22Rv1 (cell line): ENCODE data around the gene MLLT3.
"Not testable (repeated sequence)": the region's sequence is repeated elsewhere in the genome, so short reads cannot be mapped to it uniquely, and the experiment has no call there.

ENCODE experiments used
- H3K27ac ChIP-seq: fragments of 450-650 bp; 2 replicates; pipeline ENCODE4 v1.5.1; 2017
- CTCF ChIP-seq: fragments of 450-650 bp; IDR thresholded peaks from 2 replicates; pipeline ENCODE4 v1.5.1; 2017; ENCODE audit warnings: mild to moderate bottlenecking
- ZFX ChIP-seq: fragments of 450-650 bp; IDR thresholded peaks from 2 replicates; pipeline ENCODE4 v1.6.1; 2017; ENCODE audit warnings: antibody characterized with exemption, borderline replicate concordance

Gene MLLT3

GRCh38 chr9:20594608-20595007, 27.7 kb downstream of the MLLT3 start:
- TF ChIP-seq ZFX (no peak), CTCF (no peak)
- no peak overlapping the region for H3K27ac ChIP-seq

GRCh38 chr9:20593537-20593936, 28.8 kb downstream of the MLLT3 start:
- TF ChIP-seq CTCF = no peak
- no peak for TF ChIP-seq ZFX

GRCh38 chr9:20593105-20593504, 29.2 kb downstream of the MLLT3 start:
- H3K27ac ChIP-seq = no peak overlapping the region
- TF ChIP-seq ZFX (no peak), CTCF (no peak)

More at GRCh38 chr9:20593537-20593936, 28.8 kb downstream of the MLLT3 start:
- H3K27ac ChIP-seq = no peak overlapping the region

- no peak overlapping the region for H3K27ac ChIP-seq
- TF ChIP-seq ZFX (no peak), CTCF (no peak)
Measured at GRCh38 chr9:20592673-20593072, 29.6 kb downstream of the MLLT3 start.

- TF ChIP-seq CTCF (no peak), ZFX (no peak)
- no peak overlapping the region for H3K27ac ChIP-seq
Measured at GRCh38 chr9:20591223-20591622, 31.1 kb downstream of the MLLT3 start.

GRCh38 chr9:20584968-20585643, 37.2 kb downstream of the MLLT3 start:
- no peak overlapping the region for H3K27ac ChIP-seq
- TF ChIP-seq CTCF (no peak), ZFX (no peak)

DNA sequence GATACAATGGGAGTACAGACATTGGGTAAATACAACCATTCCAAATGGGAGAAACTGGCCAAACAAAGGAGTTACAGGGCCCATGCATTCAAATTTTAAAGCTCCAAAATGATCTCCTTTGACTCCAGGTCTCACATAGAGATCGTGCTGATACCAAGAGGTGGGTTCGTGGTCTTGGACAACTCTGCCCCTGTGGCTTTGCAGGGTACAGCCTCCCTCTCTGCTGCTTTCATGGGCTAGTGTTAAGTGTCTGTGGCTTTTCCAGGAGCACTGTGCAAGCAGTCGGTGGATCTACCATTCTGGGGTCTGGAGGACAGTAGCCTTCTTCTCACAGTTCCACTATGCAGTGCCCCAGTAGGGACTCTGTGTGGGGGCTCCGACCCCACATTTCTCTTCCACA, 39.2 kb downstream of the MLLT3 start:
- H3K27ac ChIP-seq = not testable (repeated sequence)

- TF ChIP-seq CTCF (no peak), ZFX (no peak)
- H3K27ac ChIP-seq = no peak overlapping the region
Measured at GRCh38 chr9:20582150-20582549, 40.1 kb downstream of the MLLT3 start.
